Hematopoietic multipotent progenitor cell treated with erythropoietin and hydrocortisone succinate and interleukin-3 and kit ligand, for 17 days (in vitro differentiated cells): ENCODE results near the gene PLCB4.
A peak's percentile ranks its signal among the peaks of the same experiment; 100 is the strongest.

ENCODE experiments used
- DNase-seq: peaks from one replicate; pipeline ENCODE4 v3.0.0-alpha.2; 2015; ENCODE audit warnings: low spot score

PLCB4 gene

GRCh38 chr20:9403448-9403847 lies 334.6 kb downstream of the PLCB4 start:
- no peak for DNase-seq

DNA sequence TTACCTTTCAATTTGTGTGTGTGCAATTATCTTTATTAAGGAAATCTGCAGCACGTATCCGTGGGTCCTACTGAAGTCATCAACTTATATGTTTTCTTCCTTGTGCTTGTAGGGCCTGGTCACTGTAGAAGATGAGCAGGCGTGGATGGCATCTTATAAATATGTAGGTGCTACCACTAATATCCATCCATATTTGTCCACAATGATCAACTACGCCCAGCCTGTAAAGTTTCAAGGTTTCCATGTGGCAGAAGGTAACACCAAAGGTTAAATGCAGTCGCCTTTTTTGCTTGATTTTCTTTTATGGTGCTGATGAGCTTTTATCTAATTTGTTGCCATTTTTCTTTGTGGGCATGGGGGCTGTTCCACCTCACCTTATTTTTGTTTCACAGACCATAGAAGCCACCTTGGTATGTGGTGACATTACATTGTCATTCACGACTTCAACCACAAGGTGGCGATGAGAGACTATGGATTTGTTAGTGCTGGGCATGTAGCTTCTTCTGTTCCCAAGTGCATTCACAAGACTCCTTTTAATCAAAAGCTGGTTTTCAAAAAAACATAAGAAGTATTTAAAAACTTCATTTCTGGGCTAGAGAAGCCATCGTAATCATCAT lies 339.0 kb downstream of the PLCB4 start:
- peak; percentile 47 for DNase-seq

GRCh38 chr20:9408422-9409300 lies 339.8 kb downstream of the PLCB4 start:
- no peak for DNase-seq

DNA sequence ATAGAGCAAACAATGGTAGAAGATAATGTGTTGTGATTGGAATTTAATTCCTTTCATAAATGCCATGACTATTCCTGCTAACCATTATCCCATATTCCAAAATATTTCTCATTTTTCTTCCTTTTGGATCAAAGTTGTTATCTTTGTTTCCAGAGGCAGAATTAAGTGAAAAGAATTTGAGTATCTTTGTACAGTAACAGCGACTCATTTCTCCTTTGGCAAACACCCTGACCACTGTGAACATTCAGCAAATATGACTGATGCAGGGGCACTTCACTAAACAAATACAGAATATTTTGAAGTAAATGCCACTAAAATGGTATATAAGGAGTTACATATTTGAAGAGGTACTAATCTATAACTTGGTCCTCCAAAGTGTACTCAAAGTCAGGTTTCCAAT lies 340.5 kb downstream of the PLCB4 start:
- DNase-seq: no peak

GRCh38 chr20:9409981-9410380 lies 341.1 kb downstream of the PLCB4 start:
- DNase-seq: no peak

GRCh38 chr20:9411833-9412232 lies 342.9 kb downstream of the PLCB4 start:
- DNase-seq: no peak

DNA sequence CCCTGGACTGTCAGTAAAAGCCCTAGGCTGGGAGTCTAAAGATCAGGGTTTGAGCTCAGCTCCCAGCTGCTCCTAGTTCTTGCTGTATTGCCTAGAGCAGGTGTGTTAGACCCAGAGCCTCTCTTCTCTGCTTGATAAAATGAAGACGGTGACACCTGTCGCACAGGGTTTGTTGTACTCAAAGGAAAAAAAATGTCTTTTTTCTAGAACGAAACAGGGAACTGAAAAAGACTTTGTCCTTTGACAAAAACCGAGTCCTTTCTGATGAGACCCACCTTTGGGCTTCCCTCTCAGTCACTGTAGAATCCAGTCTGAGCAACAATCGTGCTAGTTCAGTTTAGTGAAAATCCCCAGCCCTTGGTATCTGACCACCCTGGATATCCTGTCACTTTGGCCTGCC lies 343.4 kb downstream of the PLCB4 start:
- DNase-seq: no peak

DNA sequence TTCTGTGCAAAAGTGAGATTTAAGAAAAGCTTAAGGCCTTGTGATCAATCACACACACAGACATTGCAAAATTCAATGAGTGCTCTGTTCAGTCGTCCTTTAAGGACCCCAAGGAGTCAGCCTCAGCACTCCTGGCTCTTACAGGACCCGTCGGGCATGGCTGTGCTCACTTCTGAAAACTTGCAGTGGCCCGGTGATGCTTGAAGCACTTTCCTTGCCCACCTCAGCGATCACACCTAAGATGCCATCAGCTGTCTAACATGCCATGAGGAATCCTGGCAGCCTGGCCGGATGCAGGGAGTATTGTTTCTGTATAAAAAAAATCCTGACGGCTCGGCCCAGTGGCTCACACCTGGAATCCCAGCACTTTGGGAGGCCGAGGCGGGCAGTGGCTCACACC lies 344.1 kb downstream of the PLCB4 start:
- DNase-seq: no peak

DNA sequence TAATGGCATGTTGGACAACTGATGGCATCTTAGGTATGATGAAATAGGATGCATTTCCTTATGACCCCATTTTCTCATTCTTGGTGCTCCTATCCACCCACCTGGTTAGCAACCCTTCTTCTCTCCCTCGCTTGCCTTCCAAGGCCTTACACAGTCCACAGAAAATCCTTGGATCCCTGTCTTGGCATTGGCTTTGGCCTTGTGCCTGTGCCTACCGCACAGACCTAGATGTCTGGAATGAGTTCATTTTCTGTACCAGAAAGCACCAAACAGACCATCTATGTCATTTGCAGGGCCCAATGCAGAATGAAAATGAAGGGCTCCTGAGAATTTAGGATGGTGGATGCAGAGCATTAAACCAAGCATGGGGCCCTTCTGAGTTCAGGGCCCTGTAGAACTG lies 346.5 kb downstream of the PLCB4 start:
- no peak for DNase-seq

DNA sequence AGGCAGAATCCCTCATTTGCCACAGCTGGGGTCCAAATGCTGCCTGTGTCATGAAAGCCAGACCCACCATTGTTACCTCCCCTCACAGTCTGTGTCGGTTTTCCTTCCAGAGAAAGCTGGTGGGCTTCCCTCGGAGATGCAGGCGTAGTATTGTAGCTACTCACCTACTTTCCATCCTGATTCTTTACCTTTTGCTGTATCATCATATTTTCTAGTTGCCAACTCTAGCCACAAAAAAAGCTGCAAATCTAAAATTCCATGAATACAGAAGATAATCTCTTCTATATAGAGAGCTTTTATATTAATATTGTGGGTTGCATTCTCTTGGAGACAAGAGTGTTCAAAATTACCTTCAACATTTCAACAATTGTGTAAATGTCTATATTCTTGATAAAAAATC lies 347.5 kb downstream of the PLCB4 start:
- DNase-seq: no peak

DNA sequence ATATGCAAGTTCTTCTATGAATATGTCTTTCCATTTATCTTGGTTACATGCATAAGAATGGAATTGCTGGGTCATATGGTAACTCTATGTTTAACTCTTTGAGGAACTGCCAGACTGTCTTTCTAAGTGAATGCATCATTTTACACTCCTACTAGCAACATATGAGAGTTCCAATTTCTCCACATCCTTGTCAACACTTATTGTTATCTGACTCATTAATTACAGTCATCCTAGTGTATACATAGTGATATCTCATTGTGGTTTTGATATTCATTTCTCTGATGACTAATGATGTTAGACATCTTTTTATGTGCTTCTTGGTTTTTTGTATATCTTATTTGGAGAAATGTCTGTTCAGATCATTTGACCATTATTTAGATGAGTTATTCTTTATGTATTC lies 348.8 kb downstream of the PLCB4 start:
- DNase-seq: no peak

- DNase-seq: no peak
These were observed 353.6 kb downstream of the PLCB4 start for GRCh38 chr20:9422321-9423057.

DNA sequence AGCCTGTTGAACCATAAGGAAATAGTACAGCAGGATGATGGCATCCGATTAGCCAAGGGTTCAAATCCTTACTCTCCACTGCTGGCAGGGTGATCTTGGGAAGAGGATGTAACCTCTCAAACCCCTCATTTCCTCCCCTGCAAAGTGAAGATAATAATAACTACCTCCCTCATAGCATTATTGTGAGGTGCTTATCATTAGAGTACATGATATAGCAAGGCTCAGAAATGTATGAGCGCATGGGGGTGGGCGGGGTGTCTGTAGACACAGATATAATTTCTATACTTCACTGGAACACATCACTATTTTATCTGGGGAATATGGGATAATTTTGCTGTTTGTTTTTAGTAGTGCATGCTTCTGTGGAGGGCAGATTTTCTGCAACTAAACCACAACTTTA lies 355.7 kb downstream of the PLCB4 start:
- DNase-seq: no peak

DNA sequence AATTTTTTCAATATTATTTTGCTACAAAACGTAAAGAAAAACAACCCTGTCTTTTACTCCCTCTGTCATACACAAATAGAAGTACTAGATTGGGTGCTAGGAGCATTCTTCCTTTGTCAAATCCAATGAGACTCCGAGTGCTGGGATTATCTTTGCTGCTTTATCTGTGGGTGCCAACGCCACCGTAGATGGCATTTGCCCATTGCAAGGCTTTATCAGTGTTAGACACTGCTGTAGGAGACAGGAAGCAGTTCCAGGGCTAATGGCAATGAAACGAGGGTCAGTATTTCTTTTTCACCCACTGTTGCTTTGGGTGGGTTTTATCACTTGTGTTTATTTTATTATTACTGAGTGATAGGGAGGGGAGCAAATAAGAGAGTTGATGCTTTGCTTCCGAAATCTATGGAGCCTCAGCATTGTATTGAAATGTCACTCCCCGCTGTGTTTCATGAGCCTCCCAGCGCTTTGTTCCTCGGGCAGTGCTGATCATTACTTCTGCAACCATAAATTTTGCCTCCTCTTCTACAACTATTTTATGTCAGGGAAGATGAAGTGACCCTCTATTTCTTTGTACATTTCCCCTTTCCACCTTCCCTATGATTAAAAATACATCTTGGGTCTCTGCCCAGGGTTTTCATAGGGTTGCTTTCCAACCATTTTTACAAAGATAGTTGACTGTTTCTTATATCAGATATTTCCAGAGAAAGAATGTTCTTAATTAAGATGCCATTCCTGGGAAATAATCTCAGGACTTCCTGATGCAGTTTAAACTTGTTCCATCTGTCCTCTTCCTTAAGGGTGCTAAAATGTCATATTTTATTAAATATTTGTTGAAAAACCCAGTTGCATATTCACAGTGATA lies 358.8 kb downstream of the PLCB4 start:
- DNase-seq: no peak

GRCh38 chr20:9428292-9428607 lies 359.4 kb downstream of the PLCB4 start:
- no peak for DNase-seq

DNA sequence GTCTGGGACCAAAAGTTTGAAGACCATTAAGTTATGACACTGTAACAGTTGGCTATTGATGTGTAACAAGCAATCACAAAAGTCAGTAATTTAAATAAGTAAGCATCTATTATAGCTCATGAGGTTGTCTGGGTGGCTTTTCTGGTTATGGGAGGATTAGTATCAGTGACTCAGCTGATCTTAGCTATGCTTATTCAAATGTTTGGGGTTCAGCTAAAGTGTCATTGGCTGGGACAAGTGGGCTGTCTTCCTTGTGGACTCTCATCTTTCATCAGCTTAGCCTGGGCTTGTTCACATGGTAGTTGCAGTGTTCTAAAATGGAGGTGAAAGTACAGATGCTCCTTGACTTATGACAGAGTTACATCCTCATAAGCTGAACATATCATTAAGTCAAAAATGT lies 370.9 kb downstream of the PLCB4 start:
- DNase-seq: no peak

- DNase-seq: no peak
These were observed 372.0 kb downstream of the PLCB4 start for GRCh38 chr20:9440892-9441291.

DNA sequence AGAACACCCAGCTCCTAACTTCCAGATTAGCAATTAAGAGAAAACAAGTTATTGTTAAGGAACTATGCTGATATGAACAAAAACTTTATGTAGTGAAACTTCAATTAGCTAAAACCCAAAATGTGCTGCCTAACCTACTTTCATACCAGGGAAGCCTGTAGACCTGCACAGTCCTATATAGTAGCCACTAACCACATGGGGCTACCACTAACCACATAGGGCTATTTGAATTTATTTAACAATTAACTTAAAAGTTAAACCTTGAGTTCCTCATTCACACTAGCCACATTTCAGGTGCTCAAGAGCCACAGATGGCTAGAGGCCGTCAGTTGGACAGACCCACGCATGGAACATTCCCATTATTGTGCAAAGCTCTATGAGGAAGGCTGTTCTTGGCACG lies 373.1 kb downstream of the PLCB4 start:
- no peak for DNase-seq

DNA sequence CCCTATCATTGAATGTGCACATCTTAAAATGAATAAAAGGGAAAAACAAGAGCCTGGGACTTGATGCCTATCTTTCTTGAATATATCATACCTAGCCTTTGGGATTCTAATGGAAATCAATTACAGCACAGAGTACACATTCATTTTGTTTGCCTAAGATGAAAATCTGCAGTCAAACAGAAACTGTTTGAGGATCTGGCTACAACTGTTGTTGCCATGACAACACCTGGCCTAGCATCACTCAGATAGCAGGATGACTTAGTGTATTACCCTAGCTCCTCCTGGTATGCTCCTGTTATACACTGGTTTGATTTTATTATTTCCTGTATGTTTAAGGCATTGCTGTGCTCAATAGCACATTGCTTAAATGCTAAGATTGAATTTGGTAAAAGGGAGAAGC lies 374.0 kb downstream of the PLCB4 start:
- DNase-seq: no peak

- DNase-seq: no peak
These were observed 376.0 kb downstream of the PLCB4 start for GRCh38 chr20:9444921-9445320.

DNA sequence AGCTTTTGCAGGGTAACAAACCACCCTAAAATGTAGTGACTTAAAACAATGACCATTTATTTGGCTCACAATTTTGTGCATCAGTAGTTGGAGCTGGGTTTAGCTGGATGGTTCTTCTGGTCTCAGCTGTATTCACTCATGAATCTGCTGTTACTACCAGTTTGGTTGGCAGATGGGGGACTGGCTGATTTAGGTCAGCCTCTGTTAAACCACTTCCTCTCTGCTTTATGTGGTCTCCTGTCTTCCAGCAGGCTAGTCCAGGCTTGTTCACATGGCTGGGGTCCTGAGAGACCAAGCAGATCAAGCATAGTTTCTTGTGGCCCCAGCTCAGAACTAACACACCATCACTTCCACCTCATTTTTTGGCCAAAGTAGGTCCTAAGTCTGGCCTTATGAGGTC lies 378.3 kb downstream of the PLCB4 start:
- no peak for DNase-seq

- DNase-seq: no peak
These were observed 384.3 kb downstream of the PLCB4 start for GRCh38 chr20:9453201-9453600.
